Lung microvascular endothelial cell (primary cell): ENCODE measurements around the gene MSMB. TPM values are rescaled to one million over a fixed set of nuclear protein-coding genes. Genes with fewer than 3 reads are reported as not detected.
A peak's percentile ranks its signal among the peaks of the same experiment; 100 is the strongest.
"Not testable (repeated sequence)": the region's sequence is repeated elsewhere in the genome, so short reads cannot be mapped to it uniquely, and the experiment has no call there.

ENCODE experiments used
- DNase-seq, 2 donors: peaks; one replicate each; pipeline versions ENCODE4 v3.0.0 to v3.0.0-alpha.2; 2010; ENCODE audit warnings: low read depth in 2 of 2
- total RNA-seq: library from RNA; depleted of rRNA; stranded (reverse); fragments of >200 nt; gene quantifications from 2 replicates; pipeline ENCODE4 v1.2.1, GENCODE V29; 2014

Gene MSMB
- total RNA-seq, 1 donor from 2014 or later, result not detected

DNA sequence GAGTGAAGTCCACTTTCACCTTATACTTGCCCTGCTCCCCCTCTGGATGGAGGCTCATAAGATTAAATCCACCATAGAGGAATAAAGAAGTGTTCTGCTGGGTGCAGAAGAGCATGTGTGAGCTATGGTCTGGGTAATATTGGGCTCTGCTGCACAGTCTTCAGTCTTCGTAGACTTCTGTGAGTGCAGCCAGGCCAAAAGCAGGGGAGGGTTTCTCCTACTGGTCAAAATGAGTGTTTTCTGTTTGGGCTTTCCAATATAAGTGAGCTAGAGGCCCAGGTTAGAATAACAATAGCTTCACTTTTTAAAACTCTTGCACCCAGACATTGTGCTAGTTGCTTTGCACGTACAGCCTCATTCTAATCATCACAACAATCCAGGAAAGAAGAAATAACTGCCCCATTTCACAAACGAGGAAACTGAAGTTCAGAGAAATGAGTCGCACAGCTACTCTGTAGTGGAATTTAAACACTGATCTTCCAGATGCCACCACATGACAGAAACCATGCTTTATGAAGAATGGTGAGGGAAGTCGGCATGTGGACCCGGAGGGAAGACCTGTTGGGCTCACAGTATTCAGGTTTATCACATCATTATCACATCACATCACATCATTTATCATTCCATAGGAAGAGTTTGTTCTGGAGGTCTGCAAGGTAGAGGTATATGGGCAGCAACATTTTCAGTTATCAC lies 23.8 kb upstream of the MSMB start:
- DNase-seq, result no peak

DNA sequence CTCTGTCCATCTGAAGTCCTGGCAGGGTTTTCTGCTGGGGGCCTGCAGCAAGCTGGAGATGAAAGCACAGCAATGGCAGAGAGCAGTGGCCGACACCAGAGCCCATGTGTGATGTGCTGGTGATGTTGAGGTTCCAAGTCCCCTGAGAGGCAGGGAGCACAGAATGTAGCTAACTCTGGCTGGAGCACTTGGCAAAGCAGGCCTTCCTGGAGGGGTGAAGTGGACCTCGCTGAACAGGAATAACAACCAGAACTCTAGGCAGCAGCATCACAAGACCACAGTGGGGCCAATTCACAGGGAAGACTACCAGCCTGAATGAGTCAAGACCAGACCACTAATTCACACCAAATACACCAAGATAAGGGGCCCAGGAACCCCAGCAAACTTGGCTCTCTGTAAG lies 22.8 kb upstream of the MSMB start:
- DNase-seq, result no peak

DNA sequence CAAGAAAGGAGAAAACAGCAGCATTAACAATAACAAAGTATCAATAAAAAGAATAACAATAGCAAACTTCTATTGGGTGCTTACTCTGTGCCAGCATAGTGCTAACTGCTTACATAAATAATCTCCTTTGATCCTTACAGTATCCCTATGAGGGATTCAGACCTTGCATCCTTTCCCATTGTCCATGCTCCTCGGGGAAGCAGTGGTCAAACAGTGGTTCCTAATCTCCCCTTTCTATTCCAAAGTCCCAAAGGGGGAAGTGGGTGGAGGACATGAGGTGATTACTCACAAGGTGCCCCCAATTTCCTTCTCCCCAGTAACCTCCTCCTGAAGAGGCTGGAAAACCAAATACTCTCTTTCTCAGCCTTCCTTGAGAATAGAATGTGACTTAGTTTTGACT lies 22.0 kb upstream of the MSMB start:
- no peak for DNase-seq

DNA sequence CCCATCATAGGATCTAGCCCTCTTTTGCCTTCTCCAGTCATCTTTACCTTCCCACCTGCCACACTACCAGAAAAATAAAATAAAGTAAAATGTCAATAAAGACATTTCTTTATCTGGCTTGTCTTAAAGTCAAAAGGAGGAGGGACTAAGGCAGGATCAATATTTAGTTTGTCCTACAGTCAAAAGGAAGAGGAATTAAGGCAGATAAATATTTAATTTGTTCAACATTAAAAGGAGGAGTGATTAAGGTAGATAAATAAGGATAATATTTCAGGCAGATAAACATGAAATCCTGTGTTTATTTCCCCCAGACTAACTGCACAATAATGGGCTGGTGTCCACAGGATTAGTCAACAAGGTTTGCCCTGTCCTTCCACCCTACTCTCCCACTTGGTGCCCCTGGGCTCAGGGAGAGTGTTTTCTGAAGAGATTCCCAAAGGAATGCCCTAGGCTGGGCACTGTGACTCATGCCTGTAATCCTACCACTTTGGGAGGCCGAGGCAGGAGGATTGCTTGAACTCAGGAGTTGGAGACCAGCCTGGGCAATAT lies 18.3 kb upstream of the MSMB start:
- no peak for DNase-seq

DNA sequence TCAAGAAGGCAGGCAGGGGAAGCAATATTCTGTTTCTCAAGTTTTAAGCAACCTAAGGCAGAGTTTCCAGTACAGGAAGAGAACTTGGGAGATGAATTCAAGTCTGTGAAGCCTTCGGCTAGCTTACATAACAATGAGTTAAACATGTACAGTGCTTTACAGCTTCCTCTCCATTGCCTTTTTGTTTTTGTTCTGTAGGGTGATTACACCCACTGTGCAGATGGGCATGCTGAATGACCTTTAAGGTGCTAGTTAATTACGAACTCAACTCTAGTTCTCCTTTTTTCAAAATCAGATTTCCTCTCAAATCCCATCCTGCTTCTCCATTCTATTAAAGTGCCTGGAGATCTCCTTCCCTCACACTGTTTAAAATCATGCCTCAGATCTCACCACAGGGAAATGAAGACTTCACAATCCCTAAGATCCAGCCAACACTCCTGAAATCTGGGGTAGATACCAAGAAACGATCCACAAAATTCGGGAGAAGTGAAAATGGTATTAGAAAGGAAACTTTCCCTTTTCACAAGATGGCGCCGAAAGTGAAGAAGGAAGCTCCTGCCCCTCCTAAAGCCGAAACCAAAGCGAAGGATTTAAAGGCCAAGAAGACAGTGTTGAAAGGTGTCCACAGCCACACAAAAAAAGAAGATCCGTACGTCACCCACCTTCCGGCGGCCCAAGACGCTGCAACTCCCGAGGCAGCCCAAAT lies 16.8 kb upstream of the MSMB start:
- DNase-seq, result no peak

DNA sequence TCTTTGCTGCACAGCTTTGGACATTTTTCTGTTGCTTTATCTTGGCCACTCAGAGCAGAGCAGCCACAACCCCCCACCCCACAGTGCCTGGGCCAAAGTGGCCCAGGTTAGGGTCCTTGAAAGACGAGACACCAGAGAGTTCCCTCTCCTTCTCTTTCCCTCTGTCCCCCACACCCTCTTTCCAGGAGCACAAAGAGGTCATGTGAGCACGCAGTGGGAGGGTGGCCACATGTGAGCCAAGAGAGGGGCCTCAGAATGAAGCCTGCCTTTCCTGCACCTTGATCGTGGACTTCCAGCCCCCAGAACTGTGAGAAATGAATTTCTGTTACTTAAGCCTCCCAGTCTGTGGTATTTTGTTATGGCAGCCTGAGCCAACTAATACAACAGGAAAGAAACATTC lies 14.6 kb upstream of the MSMB start:
- DNase-seq, result no peak

DNA sequence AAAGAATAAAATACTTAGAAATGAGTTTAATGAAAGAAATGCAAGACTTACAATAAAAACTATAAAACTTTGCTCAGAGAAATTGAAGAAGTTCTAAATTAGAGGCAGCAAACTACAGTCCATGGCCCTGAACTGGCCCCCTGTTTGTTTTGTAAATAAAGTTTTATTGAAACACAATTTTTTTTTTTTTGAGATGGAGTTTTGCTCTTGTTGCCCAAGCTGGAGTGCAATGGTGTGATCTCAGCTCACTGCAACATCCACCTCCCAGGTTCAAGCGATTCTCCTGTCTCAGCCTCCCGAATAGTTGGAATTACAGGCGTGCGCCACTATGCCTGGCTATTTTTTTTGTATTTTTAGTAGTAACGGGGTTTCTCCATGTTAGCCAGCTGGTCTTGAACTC lies 11.9 kb upstream of the MSMB start:
- not testable (repeated sequence) for DNase-seq

DNA sequence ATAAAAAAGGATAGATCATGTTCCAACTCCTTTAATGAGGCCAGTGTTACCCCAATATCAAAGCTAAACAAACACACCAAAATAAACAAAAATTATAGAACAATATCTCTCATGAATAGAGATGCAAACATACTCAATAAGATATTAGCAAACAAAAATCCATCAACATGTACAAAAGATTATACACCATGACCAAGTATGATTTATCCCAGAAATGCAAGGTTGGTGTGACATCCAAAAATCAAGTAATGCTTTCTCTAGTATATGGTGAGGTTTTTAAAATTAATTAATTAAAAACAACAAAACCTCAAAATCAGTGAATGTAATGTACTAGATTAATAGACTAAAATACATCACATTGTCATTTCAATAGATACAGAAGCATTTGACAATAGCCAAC lies 11.0 kb upstream of the MSMB start:
- DNase-seq, result no peak

DNA sequence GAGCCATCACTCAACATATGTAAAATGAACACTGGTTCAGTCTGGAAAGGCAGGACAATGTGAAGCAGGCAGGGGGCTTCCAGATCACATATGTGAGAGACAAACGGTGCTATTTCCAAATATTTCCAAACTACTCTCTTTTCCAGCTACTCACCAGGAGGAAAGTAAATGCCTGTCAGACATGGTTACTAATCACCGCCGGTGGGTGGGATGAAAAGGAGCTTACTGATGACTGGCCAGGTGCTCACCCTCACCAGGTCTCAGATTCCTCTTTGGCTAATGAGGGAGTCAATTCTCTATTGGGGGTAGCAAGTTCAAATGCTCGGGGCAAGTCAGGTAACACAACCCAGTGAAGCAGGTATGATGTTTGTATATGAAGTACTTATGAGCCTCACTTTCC lies 9.7 kb upstream of the MSMB start:
- DNase-seq, result no peak

DNA sequence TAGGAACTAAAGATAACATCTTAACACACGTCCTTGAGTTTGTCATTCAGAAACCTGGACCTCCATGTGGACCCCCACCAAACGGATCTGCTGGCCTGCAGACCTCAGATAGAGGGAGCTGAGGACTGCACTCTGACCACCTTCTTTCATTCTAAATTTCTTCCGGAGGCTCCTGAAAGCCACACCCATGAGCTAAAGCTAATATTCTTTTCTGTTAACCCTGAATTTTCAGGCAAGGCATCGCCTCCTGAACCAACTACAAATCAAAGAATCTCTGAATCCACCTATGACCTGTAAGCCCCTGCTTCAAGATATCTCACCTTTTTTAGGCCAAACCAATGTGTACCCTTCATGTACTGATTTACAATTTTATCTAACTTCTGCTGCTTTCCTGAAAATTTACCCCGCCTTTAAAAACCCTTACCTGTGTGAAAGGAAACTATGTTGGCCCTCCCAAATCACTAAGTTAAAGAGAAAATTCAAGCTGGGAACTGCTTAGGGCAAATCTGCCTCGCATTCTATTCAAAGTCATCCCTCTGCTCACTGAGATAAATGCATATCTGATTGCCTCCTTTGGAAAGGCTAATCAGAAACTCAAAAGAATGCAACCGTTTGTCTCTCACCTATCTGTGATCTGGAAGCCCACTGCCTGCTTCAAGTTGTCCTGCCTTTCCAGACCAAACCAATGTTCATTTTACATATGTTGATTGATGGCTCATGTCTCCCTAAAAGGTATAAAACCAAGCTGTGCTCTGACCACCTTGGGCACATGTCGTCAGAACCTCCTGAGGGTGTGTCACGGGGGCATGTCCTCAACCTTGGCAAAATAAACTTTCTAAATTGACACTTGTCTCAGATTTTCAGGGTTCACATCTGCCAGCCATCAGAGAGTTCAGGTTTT lies 7.7 kb upstream of the MSMB start:
- no peak for DNase-seq

DNA sequence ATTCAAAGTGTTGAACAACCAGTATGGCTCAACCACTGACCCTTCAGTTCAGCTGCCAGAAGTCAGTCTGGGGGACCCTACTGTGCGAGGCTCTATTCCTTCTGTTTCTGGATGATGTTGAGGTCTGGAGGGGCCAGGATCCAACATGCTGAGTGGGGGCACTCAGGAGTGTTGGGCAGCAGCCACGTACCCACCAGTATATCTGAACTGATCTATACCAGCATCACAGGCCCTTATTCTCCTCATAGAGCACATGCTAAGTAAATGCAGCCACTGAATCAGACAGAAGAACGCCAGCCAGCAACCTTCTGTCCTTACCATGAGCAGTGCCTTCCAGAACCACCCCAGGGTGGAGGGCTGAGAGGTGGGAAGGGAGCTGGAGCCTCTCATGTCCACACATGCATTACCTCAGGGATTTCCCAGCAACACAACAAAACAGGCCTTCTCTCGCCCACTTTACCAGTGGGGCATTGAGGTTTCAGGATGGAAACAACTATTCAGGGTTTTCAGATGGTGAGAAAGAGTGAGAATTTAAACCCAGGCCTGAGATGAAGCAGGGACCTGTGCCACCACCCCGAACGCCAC lies 6.8 kb upstream of the MSMB start:
- DNase-seq, result no peak

DNA sequence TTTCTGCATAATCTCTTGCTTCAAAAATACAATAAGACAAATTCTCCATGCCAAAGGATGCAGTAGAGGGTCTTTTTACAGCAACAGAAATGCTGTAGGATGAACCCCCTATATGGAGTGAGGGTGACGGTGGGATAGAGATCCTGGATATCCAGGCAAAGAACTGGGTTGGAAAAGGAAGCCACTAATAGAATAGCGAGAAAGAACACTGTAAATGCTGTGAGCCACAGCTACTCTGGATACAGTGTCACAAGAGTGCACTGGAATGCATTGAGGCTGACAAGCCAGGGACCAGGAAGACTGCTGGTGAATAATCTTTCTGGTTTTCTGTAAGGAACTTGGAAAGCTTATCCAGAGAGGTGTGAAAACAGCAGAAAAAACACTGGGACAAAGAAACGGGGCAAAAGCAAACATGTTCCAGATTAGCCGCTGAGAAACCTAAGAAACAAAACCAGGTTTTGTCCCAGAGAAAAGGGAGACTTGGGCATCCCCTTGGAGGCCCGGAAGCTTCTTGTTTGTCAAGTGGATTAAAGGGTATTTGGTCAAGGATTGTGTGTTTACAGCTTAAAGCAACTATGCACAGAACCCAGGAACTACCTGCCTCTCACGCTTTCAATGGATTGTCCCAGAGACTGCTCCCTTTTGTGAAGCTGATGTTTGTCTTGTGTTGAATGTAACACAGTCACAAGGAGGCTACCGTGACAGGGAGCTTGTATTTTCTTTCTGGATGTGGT lies 6.2 kb upstream of the MSMB start:
- no peak for DNase-seq

DNA sequence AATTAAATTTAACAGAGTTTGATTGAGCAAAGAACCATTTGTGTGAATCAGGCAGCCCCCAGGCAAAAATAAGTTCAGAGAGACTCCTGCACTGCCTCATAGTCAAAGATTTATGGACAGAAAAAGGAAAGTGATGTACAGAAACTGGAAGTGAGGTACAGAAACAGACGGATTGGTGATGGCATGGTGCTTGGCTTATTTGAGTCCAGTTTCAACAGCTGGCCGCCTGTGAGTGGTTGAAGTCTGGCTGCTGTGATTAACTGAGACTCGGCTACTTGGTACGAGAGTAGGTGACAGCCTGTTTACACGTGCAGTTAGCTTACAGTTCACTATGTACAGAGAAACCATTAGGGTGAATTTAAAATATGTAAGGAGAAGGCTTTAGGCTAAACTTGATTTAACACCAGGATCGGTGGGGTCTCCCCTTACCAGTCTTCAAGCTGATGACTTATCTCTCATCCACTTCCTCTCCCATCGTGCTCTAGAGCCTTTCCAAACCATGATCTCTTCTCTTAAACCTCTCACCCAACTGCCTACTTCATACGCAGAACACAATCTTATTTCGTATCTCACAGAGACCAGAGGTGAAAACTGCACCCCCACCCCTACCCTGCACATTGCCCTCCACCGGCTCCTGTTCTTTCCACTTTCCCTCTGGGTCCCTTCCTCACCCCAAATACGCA lies 5.0 kb upstream of the MSMB start:
- DNase-seq, result peak in 1 of 2 donors; percentile 15

DNA sequence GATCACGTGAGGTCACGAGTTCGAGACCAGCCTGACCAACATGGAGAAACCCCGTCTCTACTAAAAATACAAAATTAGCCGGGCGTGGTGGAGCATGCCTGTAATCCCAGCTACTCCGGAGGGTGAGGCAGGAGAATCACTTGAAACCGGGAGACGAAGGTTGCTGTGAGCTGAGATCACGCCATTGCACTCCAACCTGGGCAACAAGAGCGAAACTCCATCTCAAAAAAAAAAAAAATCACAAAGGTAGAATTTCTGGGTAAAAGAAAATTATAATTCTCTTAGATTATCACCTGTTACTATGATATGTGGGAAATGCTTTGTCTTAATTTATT lies 3.4 kb upstream of the MSMB start:
- DNase-seq, result not testable (repeated sequence)

DNA sequence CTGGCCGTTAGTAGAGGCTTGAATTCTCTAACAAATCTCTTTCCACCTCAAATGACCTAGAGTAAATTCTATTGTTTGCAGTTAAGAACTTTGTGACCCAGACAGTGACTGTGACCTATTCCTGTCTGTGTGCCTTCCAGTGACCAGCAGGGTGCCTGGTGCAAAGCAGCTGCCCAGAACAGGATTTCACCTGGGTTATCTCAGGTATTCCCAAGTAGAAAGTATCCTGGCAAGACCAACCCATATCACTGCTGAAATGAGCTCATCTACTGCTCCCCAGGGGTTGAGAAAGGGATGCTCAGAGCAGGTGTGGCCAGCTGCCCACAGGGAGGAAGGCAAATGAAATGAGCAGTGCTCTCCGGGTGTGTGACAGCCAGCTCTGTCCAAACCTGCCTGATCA lies 2.1 kb upstream of the MSMB start:
- no peak for DNase-seq

DNA sequence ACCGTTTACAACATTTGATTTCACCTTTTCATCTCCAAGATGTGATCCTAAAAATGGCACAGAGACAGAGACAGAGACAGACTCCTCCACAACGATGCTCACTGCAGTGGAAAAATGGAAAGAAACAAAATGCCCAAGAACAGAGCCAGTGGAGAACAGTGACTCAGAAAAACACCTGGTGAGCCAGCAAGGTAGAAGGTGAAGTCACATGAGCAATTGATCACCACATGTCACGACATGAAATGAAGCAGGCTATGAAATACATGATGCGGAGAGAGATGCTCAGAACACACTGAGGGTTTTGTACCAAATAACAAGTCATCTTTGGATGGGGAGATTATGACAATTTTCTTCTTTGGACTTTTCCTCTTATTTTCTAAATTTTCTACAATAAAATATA lies 3.5 kb downstream of the MSMB start:
- no peak for DNase-seq

DNA sequence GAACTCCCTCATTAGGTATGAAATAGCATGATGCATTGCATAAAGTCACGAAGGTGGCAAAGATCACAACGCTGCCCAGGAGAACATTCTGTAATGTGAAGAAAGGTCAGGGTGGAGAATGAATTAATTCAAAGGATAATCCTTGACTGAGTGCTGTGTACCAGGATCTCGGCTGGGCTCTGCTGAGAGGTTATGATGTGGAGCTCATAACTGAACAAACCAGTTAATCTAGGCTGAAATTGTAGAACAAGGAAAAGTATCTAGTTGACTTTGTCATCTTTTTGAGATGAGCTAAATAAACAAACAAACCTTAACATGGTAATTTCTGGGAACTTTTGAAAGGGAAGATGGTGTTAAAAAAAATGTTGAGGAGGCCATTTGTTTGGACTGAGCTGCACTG lies 6.1 kb downstream of the MSMB start:
- DNase-seq, result no peak

DNA sequence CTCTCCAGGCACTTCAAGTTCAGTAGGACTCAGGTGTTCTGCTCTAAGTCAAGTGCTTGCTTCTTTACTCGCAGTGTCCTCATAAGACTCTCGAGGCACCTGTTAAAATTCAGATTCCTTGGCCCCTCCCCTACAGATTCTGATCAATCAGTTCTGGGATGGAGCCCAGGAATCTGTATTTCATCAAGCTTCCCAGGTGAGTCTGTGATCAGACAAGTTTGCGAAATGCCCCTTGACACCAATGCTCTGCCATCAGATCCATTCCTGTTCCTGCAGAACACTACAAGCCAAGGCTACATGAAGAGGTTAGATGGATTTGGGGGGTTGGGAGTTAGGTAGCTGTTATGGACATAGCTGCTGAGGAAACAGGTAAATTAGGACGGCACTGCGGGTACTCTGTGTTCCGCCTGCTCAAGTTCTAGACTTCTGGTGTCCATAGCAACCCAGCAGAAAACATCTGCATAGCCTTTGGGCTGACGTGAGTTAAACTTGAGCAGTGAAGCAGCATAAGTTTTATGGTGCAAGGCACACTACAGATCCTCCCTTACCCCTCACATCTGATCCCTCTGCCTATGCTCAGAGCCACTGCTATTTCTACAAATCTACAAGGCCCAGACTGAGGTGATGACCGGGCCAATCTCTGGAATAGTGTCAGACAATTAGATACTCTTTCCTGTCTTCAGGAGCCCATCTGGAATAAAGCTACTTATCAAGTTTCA lies 8.8 kb downstream of the MSMB start:
- no peak for DNase-seq

DNA sequence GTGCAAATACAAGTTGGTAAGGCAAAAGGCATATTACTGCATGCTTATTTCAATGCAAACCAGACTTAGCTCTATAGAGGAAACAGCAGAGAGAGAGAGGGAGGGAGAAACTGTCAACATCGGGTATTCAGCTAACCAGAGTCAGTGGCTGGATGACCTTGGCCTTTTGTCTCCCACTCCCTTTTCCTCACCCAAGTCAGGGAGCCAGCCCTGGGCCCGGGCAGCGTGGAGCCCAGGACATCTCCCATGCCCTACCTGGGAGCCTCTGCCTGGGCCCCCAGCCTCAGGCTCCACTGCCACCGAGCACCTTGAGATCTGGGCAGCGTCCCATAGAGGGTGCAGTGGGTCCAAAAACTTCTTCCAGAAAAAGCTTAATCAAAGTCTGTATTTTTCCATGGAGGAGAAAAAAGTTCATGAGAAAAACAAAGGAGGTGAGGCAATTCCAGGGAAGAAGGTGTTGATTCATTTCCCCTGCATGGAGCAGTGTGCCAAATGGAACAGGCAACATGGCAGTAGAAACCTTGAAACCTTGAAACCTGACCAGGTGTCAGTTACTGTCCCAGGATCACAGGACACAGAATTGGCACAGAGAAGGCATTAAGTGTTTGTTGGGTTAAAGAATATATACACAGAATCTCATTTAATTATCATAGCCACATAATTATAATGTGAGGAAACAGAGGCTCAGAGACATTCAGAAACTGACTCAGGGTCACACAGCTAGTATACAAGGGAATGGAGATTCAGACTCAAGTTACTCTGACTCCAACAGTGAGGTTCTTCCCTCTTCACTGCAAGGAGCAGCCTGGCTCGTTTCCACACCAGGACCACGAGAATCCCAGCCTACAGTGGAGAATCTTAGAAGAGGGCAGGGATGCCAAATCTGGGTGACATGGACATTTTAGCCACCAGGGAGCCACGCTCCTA lies 9.9 kb downstream of the MSMB start:
- DNase-seq, result peak; percentile 69
